EH (cell line): Measurements from ENCODE around the gene DAPK1.

ENCODE experiments used
- DNase-seq: peaks from one replicate; pipeline ENCODE4 v3.0.0-alpha.2; 2015; ENCODE audit warnings: low read depth

Gene DAPK1

DNA sequence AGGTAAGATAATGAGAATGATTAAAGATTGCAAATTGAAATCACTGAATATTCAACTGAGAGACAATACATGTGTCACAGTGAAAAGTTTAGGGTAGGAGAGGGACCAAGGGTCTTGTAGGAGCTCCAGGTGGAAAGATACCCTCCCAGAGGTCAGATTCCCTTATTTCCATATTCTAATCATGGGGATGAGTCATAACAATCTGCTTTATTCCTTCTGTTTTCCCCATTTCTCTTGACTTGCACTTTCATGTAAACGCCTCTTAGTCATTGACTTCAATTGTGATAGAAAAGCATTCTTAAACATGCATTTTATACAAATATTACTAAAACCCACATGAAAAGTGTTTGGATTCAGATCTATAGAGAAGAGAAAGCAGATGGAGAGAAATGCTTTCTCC is 147.0 kb downstream of the DAPK1 start:
- no peak for DNase-seq

DNA sequence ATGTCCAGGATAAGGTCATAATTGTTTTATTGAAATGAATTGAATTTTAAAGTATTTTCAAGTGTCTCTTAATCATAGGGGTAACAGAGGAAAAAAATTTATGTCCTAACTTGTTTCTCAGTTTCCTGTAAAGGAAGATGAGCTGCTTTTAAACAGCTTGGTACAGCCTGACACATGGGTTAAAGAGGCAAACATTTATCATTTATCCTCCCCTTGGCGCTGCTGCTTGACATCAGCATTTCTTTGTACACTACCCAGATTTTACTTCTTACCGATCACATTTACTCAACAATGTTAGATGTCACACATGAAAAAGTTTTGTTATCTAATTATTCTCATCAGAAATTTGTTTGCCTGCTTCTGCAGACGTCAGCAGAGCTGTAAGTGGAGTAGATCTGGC is 148.9 kb downstream of the DAPK1 start:
- DNase-seq, result no peak

DNA sequence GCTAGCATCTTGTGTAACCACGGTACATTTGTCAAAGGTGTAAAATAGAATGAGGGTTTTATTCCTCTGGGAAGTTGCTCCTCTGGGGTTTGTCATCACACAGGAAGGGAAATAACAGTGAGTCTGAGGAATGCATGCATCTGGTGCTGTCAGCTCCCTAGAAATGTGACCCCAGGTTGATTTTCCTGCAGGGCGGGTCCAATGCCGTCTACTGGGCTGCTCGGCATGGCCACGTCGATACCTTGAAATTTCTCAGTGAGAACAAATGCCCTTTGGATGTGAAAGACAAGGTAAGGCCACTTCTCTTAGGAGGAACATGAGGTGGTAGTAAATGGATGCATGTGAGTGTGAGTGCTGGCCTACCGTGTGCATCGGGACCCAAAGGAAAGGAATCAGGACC is 149.4 kb downstream of the DAPK1 start:
- DNase-seq, result no peak

DNA sequence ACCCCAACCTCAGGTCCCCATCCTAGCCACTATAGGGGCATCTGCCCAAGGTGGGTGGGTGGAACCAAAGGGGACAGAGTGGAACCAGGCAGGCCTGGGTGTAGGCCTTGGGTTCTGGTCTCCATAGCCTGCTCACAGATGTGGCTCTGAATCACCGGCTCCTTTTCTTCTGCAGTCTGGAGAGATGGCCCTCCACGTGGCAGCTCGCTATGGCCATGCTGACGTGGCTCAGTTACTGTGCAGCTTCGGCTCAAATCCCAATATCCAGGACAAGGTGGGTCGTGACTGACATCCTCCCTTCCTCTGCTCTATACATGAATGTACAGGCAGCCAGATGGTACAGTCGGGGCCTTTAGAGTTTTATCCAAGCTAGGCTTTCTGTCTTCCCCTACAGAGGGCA is 150.9 kb downstream of the DAPK1 start:
- no peak for DNase-seq

DNA sequence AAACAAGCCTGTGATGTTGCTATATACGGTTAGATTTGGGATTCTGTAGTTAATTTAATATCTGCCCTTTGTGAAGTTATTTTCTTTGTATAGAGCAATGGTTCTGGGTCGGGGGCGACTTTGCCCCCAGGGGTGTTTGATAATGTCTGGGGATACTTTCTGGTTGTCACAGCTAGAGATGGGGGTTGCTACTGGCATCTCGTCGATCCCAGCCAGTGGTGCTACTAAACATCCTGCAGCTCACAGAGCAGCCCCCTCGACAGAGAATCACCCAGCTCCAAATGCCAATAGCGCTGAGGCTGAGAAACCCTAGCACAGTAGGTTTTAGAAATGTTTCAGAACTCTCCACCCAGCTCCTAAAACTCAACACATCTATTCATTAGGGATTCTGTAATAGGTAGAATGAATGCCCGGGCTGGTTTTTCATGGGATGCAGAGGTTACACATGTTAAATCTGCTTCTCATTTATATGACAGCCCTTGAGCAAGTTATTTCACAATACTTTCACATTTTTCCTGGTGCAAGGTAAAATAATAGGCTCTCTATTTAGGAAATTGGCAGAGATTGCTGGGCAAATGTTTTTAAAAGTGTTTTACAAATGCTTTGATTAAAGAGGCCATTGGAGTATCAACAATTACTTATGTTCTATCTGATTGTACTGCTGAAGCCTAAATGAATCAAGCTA is 153.1 kb downstream of the DAPK1 start:
- no peak for DNase-seq

DNA sequence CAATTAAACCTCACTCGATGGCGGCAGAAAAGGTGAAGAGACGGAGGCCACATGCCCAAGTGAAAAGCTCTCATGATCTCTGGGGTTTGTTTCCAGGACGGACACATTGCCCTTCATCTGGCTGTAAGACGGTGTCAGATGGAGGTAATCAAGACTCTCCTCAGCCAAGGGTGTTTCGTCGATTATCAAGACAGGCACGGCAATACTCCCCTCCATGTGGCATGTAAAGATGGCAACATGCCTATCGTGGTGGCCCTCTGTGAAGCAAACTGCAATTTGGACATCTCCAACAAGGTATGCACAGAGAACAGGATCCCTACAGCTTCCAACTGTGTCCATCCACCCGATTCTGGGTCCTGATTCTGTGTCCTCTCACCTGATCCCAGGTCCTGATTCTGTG is 153.8 kb downstream of the DAPK1 start:
- no peak for DNase-seq

DNA sequence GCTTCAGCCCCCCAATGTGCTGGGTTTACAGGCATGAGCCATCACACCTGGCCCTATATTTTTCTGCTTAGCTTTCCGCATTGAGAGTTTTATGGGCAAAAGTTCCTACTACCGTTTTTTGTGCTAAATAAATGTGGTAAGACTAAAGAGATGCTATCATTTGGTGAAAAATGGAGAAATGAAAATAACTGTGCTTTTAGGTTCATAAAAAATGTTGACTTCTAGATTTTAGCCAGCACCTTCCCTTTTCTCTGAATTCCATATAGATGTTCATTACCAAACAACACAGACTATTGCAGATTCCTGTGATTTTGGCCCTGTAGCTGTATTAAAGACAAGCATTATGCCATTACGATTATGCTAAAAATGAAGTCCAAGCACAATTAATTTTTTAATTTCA is 156.3 kb downstream of the DAPK1 start:
- DNase-seq, result no peak

DNA sequence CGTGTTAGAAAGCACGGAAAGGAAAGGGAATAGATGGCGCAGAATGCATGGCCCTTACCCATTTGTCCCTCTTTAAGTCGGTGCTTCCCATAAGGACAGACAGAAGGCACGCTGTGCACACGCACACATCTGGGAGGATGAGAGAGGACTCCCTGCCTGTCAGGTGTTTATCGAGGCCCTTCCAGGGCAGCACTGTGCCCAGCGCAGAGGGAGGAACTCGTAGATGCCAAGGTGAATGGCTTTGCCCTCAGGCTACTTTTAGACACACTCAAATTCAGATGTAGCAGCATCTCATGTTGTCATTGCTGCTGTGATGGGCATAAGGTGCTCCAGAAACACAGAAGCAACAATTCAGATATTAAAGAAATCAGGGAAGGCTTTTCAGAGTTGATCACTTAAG is 158.1 kb downstream of the DAPK1 start:
- no peak for DNase-seq

DNA sequence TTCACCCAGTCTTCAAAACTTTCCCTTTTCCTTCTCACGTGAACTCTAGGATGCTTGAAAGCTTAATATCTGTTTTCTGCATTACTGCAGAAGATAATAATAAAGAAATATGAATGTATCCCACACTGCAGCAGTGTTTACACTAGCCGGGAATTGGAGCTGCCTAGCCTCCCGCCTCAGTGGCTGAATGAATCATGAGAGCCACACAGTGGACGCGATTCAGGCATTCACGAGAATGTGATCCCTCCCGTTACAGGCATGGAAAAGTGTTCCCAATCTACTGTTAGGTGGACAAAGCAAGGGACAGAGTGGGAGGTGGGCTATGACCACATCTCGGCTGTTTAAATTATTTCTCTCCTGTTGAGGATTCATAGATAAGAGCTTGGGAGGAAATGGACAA is 158.8 kb downstream of the DAPK1 start:
- no peak for DNase-seq

DNA sequence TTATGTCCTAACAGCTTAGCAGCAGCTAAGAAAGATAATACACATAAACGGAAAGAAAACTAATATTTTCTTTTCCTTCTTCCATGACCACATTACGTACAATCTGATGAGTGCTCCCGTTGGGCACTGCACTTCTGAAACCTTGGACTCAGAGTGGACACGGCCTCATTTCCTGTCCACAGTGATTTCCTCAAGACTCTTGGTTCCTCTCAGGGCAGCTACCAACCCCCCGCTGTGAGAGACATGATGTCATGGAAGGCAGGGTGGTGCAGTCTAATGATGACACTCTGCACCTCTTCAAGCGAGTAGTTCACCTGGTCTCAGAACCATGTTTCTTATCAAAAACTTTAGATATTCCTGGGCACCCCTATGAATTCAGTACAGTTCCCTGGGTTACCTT is 159.5 kb downstream of the DAPK1 start:
- peak; percentile 7 for DNase-seq

DNA sequence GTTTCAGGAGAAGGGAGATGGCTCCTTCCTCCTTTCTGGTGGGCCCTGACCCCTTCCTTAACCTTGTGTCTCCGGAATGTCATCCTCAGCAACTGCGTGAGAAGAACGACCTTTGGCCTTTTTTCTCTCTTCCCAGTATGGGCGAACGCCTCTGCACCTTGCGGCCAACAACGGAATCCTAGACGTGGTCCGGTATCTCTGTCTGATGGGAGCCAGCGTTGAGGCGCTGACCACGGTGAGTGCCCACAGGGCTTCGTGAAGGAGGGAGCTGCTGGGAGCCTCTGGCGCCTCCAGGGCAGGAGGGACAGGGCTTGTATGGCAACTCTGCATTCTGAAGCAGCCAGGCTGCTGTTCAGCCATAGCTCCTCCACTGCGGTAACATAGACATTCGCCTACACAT is 160.2 kb downstream of the DAPK1 start:
- no peak for DNase-seq

DNA sequence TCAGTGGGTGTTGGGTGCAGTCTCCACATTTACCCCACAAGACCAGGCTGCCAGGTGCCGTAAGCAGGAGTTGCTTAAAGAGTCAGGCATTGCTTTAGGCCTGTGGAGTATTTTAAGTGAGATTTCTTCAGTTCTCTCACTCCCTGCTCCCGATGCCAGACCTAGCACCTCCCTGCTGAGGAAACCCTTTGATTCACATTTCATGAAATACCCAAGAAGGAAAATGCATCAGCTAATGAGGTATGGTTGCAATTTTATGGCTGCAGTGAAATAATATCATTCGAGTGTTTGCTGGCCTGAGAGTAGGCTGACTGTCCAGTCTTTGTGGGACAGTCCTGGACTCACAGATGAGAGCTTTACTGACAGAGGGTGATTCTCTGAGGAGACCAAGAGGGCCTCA is 160.8 kb downstream of the DAPK1 start:
- DNase-seq, result no peak

DNA sequence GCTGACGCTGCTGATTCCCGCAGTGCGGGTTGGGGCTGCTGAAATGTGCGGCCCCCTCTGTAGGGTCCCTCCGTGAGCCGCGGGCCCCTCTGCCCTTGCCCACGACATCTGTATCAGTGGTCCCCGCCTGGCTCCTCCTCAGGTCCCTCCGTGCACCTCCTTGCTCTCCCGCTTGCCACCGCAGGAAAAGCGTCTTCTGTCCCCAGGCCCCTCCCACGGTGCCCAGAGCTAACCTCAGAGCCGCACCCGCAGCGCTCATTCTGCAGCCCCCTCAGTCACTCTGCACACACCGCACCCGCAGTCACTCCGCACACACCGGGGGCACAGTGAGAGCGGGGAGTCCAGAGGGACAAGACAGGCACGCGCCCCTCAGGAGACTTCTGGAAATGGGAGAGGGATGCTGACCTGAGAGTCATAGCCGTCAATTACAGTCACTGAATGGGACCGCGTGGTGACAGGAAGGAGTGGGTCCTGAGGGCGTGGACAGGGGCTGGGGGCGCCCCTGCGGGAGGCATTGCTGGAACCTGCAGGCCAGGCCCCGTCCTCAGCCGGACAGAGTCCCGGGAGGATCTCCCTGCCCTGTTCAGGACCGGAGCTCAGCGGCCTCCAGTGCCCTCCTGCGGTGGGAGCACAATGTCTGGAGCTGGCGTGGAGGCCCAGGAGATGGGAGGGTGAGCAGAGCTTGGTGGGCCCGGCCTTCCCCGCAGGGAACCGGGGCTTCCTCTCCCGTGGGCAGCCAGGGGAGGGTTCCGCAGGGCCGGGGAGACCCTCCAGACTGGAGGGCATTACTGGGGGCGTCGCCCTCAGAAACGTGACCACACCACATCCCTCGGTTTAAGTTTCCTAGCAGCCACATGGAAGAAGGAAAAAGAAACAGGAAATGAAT is 162.1 kb downstream of the DAPK1 start:
- no peak for DNase-seq

DNA sequence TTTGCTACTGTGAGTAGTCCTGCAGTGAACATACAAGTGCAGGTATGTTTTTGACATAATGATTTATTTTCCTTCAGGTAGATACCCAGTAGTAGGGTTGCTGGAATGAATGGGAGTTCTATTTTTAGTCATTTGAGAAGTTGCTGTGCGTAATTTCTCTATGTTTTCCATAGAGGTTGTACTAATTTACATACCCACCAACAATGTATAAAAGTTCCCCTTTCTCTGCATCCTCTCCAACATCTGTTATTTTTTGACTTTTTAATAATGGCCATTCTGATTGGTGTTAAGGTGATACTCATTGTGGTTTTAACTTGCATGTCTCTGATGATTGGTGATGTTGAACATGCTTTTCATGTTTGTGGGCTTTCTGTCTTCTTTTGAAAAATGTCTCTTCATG is 163.6 kb downstream of the DAPK1 start:
- no peak for DNase-seq

DNA sequence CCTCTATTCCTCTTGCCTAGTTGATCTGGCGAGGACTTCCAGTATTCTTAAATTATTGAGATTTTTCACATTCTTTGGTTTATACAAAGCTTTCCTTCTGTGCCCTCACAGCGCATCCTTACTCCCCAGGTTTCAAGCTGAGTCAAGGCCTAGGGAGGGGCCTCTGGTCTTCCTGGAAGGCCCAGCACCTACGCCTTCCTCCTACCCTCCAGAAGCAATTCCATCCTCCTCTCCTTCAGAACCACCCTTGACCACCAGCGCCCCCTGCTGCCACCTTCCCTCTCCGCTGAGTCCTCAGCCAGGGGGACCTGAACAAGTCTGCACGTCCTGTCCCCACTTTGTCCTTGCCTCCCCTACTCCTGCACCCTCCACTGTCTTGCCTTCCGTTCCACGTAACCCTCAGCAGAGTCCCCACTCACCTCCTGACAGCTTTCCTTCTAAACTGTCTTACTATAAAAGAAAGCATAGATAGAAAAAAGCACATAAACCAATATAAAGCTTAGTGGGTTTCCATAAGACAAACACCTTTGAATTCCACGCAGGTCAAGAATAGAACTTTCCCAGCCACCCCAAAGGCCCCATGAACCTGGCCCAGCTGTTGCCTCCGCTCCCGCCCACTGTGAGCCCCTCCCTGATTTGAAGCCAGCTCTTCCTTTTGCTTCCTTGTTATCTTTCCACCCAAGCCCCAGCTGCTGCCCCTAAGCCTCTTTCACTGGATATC is 165.3 kb downstream of the DAPK1 start:
- peak; percentile 76 for DNase-seq

DNA sequence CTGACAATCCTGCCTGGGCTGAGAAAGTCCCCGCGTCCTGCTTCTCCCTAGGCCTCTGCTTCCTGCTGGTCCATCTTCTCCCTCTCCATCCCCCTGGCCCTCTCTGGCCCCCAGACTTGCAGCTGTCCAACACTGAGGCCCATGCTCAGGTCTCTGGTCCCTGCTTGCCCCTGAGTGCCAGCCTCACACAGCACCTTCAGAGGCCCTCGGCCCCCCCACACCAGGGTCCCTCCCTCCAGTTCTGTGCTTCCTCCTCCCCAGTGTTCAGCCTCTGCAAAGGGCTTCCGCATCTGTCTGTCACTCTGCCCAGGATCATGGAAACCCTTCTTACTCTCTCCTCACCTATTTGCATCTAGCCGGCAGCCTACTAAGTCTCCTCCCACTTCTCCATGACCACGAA is 165.9 kb downstream of the DAPK1 start:
- no peak for DNase-seq

DNA sequence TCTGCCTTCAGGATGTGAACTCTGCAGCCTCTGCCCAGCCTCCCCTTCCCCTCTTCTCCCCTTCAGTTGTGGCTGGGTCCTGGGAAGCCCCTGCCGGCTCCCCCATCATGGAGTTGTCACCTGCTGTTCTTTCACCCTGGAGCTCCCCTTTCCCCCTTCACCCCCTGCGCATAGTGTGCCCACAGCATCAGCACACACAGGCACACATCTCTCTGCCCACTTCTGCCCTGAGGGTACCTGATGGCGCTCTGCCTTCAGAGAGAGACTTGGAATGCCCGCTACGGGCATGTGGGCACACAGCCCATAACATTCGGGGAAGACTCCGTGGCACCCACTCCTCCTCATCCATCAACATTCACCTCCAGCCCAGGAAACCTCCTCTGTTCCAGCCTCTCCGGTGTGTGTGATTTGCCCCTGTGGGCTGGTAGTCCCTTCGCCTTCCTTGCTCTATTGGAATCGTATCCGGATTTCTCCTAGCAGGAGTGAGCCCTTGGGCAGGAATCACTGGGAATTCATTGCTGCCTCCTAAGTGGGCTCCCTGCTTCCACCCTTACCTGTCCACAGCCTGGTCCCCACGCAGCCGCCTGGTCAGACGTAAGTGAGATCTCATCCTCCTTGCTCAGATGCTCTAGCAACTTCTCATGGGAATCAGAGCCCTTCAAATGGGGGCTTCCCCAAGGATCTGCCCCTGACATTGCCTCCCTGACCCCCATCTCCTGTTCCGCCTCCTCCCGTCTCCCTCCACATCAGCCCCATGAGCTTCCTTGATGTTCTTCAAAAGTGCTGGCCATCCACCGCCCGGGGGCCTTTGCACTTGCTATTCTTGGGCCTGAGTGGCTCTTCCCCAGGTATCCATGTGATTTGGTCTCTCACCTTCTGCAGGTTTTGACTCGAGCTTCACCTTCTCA is 166.7 kb downstream of the DAPK1 start:
- DNase-seq, result no peak

DNA sequence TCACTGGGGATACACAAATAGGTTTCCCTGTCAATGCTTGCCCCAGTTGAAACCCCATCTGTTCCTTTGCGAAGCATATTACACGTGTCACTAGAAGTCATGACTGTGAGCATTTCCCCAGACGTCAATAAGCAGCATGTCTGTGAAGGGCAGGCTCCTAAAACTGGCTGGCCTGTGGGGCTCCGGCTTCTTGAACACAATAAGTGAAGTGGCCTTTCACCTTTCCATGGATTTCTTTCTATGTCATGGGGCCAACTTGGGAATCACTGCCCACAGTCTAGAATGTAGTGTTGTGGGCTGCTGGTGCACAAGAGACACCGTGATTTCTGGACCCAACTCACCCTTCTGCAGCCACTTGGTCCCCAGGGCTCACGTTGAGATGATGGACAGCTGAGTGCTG is 167.8 kb downstream of the DAPK1 start:
- DNase-seq, result no peak

DNA sequence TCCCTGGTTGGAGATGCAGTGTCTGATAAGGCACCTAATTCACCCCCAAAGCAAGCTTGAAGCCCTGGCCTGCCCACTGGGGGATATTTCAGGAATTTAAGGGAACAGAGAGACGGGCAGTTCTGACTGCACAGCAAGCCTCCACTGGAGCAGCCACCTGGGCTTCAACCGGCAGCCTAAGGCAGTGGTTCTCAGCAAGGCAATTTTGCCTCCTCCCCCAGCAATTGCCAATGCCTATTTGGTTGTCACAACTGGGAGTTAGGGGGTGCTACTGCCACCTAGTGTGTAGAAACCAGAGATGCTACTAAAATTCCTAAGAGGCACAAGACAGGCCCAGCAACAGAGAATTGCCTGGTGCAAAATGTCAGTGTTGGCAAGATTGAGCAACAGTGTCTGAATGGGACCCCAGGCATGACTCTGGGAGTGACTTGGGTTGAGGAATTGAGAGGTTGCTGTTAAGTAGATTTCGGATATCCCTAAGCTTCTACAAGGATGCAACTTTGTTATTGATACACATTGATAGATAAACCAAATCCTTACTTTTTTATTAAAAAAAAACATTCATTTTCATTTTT is 169.6 kb downstream of the DAPK1 start:
- peak; percentile 22 for DNase-seq

DNA sequence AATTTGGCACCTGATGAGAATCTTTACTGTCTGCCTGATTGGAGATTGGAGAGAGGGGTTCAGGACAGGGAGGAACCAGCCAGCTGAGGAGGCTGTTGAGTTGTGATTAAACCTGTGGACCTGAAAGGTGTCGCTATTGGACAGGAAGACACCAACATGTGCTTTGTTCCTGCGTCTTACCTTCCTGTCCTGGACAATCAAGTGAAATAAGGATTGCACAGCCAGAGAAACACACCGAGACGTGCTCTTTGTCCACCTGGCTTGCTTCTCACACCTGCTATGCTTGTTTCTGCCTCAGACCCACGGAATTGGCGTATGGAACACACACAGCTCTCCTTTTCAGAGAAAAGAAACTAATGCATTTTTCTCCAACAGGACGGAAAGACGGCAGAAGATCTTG is 170.6 kb downstream of the DAPK1 start:
- no peak for DNase-seq

DNA sequence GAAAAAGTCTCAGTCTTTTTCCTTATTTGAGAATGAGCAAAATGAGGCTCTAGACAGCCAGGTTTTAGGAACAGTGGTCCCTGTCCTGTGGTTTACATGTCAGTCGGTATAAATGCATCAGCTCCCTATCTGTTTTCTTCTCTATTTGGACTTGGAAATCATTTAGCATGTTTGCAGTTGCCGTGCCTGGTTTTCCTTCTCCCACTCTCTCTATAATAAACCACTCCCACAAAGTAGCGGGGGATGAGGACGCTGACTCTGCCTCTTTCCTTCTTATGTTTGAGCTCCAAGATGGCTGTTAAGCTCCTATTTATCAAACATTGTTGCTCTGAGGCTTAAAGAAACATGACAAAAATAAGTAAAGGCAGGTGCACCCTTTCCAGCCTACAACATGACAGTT is 171.1 kb downstream of the DAPK1 start:
- DNase-seq, result no peak
